HG02763 (cell line): Measurements from ENCODE around the gene HMX1.

Source experiments
- ATAC-seq: cut with Tn5 transposase; IDR thresholded peaks from one replicate; pipeline ENCODE4 v1.9.1; 2021; ENCODE audit warnings: mild to moderate bottlenecking, moderate library complexity; ENCODE audit not compliant: unreplicated experiment

The HMX1 gene

DNA sequence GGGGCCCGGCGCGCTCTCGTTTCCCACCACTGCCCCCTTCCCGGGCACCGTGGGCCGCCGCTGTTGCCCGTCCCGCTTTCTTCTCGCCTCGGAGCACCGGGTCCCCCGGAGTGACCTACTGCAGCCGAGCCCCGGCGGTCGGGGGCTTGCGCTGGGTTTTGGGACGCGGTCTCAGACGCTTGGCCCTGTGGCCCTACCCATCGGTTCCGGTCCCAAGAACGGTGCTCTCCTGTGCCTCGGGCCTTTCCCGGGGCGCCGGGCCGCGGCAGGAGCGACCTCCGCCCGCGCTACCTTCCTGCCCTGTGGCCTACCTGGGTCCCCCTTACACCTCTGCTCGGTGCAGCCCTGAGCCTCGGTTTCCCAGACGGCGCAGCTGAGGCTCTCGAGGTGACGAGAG is 21.6 kb upstream of the HMX1 start:
- no peak for ATAC-seq

DNA sequence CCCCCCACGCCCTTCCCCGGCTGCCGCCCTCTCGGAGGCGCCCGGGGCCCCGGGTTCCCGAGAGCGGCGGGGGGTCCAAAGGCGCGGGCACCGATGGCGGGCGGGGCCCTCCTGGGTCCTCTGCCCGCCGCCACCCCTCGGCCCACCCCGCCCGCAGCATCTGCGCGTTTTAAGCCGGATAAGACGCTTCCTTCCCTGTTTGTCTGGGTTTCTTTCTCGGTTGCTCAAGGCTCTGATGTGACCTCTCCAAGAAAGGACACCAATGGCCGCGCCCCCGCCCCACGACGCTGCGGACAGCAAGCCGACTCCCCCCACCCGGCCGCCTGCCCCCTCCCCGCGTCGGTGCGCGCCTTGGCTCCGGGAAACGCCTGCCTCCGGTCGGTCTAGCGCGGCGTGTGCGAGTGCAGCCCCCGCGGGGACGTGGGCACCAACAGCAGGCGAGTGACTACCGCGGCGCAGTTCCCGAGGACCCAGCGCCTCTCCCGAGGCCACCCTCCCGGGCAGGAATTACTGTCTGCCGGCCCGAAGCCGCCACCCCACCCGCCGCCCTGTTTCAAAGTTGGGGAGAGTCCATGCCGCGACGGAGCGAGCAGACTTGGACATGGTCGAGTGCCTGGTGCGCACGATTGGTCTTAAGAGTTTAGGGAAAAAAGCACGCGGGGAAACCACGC is 21.1 kb upstream of the HMX1 start:
- ATAC-seq: no peak

DNA sequence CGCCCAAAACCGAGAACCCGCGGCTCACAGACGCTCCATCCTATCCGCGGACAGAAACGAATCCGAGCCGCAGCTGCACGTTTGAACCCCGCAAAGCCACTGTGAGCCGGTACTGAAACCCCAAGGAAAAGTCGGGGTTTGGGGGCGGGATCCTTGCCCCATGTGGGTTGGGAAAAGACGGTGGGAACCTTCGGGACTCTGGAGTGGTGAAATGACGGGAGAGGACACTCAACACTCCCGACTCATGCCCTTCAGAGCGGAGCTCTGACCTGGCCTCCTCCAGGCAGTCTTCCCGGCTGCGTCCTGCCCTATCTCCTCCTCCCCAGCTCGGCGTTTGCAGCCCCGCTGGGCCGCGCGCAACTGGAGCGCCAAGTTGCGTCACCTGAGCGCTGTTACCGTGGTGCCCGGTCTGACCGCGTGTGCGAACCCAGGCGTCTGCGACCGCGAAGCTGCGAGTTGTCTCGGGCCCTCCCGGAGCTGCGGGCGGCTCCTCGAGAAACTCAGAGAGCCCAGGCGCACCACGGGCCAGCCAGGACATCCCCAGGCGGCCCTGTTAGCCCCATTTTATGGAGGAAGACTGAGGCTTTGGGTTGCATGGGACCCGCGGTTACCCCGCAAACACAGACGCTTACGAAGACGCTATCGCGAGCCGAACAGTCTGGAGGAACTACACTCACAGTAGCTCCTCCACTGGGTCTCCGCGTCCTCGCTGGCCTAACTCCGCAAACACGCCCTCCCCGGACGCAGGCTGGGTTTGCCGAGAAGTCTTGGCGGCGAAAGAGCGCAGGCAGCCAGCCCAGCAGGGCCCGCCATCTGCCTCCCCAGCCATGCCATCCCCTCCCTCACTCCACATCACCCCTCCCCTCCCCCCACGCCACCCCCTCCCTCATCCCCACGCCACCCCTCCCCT is 20.3 kb upstream of the HMX1 start:
- no peak for ATAC-seq

DNA sequence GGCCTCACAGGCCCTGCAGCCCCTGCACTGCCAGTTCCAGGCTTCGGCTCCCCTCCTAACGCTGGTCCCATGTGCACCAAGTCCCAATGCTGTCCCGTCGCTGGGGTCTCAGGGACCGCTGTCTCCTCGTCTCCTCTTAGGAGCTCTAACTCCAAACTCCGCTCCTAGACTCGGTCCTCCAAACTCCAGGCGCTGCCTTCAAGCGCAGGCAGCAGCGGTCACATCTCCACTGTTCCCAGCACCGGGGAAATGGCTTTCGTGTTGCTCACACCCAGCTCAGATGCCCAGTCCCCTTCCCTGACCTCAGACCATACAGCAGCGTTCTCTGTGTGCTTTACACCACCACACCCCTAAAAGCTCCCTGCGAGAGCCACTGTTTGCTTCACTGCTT is 19.6 kb upstream of the HMX1 start:
- ATAC-seq: no peak

GRCh38 chr4:8888856-8889255 is 17.2 kb upstream of the HMX1 start:
- no peak for ATAC-seq

DNA sequence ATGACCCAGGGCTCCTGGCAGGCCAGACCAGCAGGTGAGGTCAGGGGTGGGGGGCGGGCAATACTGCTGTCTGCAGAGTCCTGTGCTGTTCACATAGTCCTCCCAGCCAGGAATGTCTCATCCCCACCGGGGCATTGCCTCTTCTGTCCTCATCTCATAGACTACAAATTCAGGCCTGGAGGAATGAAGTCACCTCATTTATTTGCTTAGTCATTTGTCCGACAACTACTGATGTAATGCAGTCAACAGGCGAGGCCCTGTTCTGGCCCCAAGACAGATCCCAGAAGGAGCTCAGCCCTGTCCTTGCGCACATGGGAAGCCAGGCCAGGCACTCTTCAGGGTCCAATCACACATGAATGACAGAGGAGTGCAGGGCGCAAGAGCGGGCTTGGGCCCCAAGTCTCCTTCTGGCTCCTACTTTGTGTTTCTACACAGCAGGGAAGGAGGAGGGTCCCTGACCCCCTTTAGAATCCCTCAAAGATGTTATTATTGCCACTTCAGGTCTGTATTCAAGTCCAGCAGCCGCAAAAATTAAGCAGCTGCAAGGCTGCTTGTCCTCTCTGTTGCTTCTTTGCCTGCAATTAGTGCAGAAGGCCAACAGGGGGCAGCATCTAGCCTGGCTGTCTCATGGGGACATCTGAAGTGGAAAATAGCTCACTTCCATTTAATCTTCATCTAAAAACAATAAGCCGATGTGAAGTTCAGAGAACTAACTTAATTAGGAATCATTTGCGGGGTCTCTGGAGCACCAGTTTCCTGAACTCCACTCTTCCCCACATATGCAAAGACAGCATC is 15.2 kb upstream of the HMX1 start:
- no peak for ATAC-seq

- ATAC-seq: no peak
These were observed 10.6 kb upstream of the HMX1 start for GRCh38 chr4:8882239-8882638.

DNA sequence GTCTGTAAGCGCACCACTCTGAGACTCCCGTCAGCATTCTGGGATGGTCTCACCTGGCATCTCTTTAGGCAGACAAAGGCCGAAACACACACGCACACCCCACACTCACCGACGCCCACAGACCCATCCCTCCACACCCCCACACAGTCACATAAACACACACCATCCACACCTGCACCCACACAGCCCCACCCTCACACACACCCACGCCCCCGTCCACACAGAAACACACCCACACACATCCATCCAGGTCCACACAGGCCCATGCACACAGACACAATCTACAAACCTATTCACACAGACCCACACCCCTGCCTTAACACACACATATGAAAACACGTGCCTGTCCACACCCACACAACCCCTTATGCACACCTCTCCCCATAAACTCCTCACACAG is 9.2 kb upstream of the HMX1 start:
- ATAC-seq: no peak

GRCh38 chr4:8879574-8879973 is 7.9 kb upstream of the HMX1 start:
- no peak for ATAC-seq

- ATAC-seq: no peak
These were observed 6.8 kb upstream of the HMX1 start for GRCh38 chr4:8878421-8878820.

- ATAC-seq: no peak
These were observed 6.1 kb upstream of the HMX1 start for GRCh38 chr4:8877780-8878040.

GRCh38 chr4:8876982-8877779 is 5.5 kb upstream of the HMX1 start:
- no peak for ATAC-seq

- ATAC-seq: no peak
These were observed 3.4 kb upstream of the HMX1 start for GRCh38 chr4:8874896-8875680.

DNA sequence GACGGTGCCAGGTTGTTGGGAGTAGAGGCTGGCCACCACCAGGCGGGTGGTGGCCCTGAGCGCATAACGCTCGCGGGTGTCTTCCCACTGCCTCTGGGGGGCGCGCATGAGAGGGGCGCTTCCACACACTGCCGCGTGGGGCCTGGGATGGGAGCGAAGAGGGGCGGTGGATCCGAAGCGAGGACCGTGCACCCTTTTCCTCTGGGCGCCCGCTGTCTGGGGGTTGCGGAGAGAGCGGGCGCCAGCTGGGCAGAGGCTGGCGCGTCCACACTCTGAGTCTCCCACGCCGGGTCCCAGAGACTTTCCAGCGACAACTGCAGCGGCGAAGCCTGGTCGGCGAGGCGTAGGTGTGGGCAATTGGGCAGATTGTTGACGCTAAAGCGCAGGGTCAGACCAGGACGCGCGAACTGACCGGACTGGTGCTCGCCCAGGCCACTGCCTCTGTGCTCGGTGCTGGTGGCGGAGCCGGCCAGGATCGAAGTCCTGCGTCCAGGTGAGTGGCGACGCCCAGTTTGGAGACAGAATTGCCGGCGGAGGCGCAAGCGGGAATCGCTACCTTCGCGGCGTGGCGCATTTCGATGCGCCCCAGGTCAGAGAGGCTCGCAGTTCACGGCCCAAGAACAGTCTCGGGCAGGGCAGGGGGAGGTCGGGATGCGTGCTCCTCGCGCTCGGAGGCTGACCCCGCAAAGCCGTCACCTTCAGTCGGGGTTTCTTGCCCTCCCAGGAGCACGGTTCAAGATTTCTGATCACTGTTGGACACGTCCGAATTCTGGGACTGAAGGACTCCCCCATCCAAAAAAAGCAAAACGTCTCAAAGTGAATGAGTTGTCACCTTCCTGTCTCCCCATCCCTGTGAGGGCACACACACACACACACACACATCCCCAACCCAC is 2.6 kb upstream of the HMX1 start:
- no peak for ATAC-seq

- ATAC-seq: no peak
These were observed 1.0 kb upstream of the HMX1 start for GRCh38 chr4:8872402-8873291.

DNA sequence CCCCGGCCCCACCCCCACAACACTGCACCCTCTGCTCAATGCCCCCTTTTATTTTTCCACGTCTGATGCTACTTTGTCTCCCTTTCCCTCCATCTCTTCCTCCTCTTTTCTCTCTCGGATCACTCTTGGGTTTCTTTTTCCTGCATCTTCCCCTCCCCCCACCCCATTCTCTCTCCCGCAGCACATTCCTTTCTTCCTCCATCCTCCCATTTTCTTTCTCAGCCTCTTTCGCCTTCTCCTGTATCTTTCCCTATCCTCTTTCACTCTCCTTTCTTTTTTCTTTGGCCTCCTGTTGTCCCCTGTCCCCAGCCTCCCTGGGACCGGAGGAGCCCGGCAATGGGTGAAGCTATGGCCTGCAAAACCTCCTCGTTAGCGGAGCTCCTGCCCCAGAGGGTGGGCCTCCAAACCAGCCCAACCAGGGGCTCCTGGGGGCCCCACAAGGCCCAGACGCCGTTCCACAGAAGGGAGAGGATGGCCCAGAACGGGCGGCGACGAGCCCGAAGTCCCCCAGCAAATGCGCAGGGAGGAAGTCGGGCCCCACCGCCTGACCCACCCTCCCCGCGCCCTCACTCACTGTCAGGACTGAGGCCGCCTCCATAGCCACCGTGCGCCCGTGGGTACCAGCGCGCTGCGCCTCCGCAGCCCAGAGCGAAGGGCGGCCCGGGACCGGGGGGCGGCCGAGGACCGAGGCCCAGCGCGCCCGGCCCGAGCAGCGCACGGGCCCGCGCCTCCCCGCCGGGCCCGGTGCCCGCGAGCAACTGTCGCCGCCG is 807 bp downstream of the HMX1 start:
- ATAC-seq: no peak

GRCh38 chr4:8869898-8870646 is 1.6 kb downstream of the HMX1 start:
- no peak for ATAC-seq
